ENCODE data around the gene EXOC3.

DNA sequence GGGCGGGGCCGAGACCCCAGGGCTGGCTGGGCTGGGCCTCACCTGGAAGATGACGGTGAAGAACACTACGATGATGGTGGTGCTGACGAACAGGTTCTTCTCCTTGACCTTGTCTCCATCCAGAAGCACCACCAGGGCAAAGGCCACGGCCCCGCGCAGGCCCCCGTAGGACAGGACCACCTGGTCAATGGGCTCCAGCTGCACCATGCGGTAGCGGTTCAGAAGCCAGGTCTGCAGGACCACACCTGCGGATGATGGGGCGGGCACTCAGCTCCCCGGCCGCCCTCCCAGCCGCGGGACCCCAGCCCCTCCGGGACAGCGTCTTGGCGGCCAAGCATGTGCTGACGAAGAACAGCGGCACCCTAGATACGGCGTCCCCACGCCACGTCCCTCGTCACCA lies 39.5 kb downstream of the EXOC3 start:
- TF ChIP-seq CTCF (IDR thresholded peaks at IDR 0.05 in 4 of 5, conservative IDR thresholded peaks at IDR 0.05 in 1 of 5) (no peak), POLR2A (IDR thresholded peaks at IDR 0.05) (no peak)

Data from gastrocnemius medialis (tissue), 4 donors.